Mononuclear cell (primary cell): ENCODE data around the gene INHBC. TPM values are rescaled to one million over a fixed set of nuclear protein-coding genes. Genes with fewer than 3 reads are reported as not detected.
"Not testable (repeated sequence)": the region's sequence is repeated elsewhere in the genome, so short reads cannot be mapped to it uniquely, and the experiment has no call there.

Experiments
- H3K27me3 ChIP-seq: 2 replicates; pipeline ENCODE4 v1.6.0; 2011; ENCODE audit warnings: low read length, control low read depth; ENCODE audit not compliant: insufficient read depth
- H3K4me1 ChIP-seq: 2 replicates; pipeline ENCODE4 v1.5.1; 2011; ENCODE audit warnings: mild to moderate bottlenecking, low read length, control low read depth; ENCODE audit not compliant: insufficient read depth
- H3K4me3 ChIP-seq: 2 replicates; pipeline ENCODE4 v1.5.1; 2011; ENCODE audit warnings: mild to moderate bottlenecking, low read length, moderate library complexity
- H3K9me3 ChIP-seq: 2 replicates; pipeline ENCODE4 v1.5.1; 2011; ENCODE audit warnings: low read depth, mild to moderate bottlenecking, control low read depth, low read length
- total RNA-seq: library from RNA; depleted of rRNA; stranded (reverse); fragments of >200 nt; gene quantifications from one replicate; pipeline ENCODE4 v1.2.3, GENCODE V29; 2012

INHBC gene
- total RNA-seq, 1 donor = 0.10 TPM

DNA sequence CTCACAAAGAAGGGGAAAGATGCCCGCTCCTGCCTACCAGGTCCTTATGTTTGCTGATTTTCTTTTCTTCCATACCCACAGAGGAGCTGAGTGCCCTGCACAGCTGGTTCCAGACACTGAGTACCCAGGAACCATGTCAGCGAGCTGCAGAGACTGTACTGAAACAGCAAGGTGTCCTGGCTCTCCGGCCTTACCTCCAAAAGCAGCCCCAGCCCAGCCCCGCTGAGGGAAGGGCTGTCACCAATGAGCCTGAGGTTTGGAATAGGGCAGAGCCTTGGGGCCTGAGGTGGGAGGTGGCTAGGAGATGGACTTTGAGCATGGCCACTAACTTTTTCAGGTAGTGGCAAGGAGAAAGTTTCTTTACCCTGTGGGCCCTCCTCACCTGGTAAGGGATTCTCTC, 55.5 kb downstream of the INHBC start:
- no peak overlapping the region for H3K4me3 ChIP-seq
- H3K4me1 ChIP-seq = peaks cover 18% of the 10 kb centered on the region
- no peaks in the 10 kb centered on the region for H3K9me3 ChIP-seq
- H3K27me3 ChIP-seq = no peaks in the 10 kb centered on the region

DNA sequence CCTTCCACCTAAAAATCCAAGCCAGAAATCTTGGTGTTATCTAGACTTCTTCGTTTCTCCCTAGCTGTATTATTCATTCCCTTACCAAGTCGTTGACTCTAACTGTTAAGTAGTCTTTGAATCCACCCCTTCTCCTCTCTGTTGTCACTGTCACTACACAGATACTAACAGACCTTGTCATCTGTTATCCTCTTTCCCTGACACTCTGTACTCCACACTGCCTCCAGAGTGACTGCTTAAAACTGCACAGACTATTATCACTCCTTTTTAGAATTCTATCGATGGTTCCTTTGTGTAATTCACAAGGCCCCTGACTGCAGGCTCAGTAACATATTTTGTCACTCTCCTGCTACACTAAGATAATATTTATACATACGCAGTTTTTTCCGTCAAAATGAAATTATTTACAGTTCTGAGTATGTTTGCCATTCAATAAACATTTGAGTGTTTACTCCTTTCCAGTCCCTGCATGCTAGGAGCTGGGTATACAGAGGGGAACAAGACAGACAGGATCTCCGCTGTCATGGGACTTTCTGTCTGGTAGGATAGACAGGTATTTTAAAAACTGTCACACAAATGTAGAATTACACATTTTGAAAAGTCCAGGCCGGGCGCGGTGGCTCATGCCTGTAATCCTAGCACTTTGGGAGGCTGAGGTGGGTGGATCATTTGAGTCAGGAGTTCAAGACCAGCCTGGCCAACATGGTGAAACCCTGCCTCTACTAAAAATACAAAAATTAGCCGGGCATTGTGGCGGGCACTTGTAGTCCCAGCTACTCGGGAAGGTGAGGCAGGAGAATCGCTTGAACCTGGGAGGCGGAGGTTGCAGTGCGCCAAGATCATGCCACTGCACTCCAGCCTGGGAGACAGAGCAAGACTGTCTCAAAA, 57.1 kb downstream of the INHBC start:
- Histone ChIP-seq H3K4me3 (no peak overlapping the region), H3K9me3 (no peaks in the 10 kb centered on the region), H3K27me3 (no peaks in the 10 kb centered on the region), H3K4me1 (peaks cover 18% of the 10 kb centered on the region)

DNA sequence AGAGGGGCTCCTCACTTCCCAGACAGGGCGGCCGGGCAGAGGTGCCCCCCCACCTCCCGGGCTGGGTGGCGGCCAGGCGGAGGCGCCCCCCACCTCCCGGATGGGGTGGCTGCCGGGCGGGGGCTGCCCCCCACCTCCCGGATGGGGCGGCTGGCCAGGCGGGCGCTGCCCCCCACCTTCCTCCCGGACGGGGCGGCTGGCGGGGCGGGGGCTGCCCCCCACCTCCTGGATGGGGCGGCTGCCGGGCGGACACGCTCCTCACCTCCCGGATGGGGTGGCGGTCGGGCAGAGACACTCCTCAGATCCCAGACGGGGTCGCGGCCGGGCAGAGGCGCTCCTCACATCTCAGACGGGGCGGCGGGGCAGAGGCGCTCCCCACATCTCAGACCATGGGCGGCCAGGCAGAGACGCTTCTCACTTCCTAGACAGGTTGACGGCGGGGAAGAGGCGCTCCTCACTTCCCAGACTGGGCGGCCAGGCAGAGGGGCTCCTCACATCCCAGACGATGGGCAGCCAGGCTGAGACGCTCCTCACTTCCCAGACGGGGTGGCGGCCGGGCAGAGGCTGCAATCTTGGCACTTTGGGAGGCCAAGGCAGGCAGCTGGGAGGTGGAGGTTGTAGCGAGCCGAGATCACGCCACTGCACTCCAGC, 60.6 kb downstream of the INHBC start:
- H3K9me3 ChIP-seq, H3K27me3 ChIP-seq, H3K4me1 ChIP-seq: not testable (repeated sequence)

DNA sequence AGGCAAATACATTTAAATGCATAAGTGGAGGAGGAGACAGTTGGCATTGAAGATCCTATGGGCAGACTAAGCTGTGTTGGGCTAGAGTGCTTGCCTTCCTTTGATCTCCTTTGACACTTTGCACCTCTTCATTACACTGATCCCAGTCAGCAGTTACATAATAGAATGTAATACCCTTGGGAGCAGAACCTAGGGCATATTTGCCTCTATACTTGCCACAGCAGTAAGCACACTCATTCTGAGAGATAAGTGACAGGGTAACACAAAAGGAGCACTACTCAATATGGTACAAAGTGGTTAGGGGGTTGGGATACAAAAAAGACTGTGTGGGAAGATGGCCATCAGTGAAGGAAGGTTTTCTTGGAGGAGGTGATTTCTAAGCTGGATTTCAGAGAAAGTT, 62.2 kb downstream of the INHBC start:
- no peak overlapping the region for H3K4me3 ChIP-seq
- H3K27me3 ChIP-seq = no peaks in the 10 kb centered on the region
- no peaks in the 10 kb centered on the region for H3K4me1 ChIP-seq
- no peaks in the 10 kb centered on the region for H3K9me3 ChIP-seq

More for the DNA sequence above, 60.6 kb downstream of the INHBC start:
- H3K4me3 ChIP-seq = not testable (repeated sequence)

DNA sequence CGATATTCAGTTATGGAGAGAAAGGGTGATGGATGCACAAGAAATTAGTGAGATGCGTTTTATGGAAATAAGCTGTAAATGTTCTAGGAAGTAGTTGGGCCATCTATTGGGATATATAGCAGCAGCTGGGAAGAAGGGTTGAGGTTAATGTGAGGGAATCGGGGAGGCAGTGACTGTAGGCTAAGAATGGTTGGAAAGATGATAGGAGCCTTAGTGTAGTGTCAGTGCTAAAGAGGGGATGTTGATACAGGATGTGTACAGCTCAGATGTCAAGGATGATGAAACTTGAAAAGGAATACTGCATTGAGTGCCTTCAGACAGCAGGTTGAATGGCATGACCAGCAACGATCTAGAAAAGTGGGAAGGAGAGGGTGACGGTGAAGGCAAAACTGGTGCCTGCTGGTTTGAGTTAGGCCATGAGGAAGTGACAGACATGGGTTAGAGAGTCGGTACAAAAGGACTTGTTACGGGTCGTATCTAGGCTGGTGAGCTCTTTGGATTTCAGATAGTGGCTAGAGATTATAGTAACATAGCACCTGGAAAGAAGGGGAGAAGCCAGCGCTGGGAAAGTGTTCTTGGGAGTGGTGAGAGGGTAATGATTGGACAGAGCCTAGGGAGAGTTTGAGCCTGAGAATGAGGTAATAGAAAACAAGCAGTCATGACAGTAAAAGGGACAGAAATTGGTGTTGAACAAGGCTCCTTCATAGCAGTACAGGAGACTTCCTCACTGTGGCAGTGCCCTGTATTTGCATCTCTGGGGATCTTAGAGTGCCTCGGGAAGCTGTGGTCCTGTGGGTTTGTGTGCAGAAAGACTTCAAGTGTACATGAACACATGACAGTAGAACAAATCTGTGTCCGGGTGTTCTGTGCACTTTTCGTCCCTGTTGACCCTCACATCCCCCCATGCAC, 62.9 kb downstream of the INHBC start:
- Histone ChIP-seq H3K9me3 (no peaks in the 10 kb centered on the region), H3K27me3 (no peaks in the 10 kb centered on the region)

DNA sequence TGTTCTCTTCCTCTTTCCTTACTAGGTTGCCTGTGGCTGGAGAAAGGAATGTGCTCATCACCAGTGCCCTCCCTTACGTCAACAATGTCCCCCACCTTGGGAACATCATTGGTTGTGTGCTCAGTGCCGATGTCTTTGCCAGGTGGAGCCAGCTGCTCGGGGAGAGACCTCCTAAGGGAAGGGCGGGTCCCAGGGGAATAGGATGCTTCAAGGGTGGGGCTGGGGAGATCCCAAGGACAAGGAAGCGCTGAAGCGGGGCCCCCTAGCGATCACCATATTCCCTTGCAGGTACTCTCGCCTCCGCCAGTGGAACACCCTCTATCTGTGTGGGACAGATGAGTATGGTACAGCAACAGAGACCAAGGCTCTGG, 63.5 kb downstream of the INHBC start:
- Histone ChIP-seq H3K4me3 (no peak overlapping the region), H3K4me1 (no peaks in the 10 kb centered on the region), H3K9me3 (no peaks in the 10 kb centered on the region), H3K27me3 (no peaks in the 10 kb centered on the region)

More for the DNA sequence above, 62.9 kb downstream of the INHBC start:
- Histone ChIP-seq H3K4me3 (no peak overlapping the region), H3K4me1 (no peaks in the 10 kb centered on the region)

DNA sequence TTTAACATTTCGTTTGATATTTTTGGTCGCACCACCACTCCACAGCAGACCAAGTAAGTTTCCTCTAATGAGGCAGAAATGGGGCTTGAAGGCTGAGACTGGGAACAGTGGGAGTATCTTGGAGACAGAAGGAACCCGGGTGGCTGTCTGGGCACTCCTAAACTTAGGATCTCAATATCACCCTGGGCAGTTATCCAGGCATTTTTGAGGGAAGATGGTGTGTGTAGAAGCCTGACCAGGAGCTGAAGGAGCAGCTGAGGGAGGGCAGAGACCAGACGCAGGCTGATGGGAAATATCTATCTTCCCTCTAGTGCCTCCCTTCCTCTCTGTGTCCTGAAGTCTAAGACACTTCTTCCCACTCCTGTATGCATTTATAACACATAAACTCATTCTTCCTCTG, 64.0 kb downstream of the INHBC start:
- Histone ChIP-seq H3K4me1 (no peaks in the 10 kb centered on the region), H3K27me3 (no peaks in the 10 kb centered on the region)

DNA sequence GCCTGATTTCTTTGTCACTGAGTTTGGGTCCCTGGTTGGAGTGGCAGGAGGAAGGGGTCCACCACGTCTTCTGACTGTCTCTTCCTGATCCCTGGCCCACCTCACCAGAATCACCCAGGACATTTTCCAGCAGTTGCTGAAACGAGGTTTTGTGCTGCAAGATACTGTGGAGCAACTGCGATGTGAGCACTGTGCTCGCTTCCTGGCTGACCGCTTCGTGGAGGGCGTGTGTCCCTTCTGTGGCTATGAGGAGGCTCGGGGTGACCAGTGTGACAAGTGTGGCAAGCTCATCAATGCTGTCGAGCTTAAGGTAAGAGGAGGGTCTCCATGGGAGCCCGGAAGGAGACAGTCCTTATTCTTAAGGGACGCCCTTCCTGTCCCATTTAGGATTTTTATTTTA, 65.6 kb downstream of the INHBC start:
- Histone ChIP-seq H3K4me3 (no peak overlapping the region), H3K9me3 (no peaks in the 10 kb centered on the region), H3K27me3 (no peaks in the 10 kb centered on the region), H3K4me1 (no peaks in the 10 kb centered on the region)

More for the DNA sequence above, 64.0 kb downstream of the INHBC start:
- Histone ChIP-seq H3K9me3 (no peaks in the 10 kb centered on the region), H3K4me3 (no peak overlapping the region)

Other genes starting within 250 kb of the INHBC start
- gene NXPH4, start 218.0 kb upstream of the INHBC start, total RNA-seq = not detected
- gene SHMT2, start 205.1 kb upstream of the INHBC start, total RNA-seq = 50.6 TPM
- gene STAC3, start 183.6 kb upstream of the INHBC start, total RNA-seq = 3.1 TPM
- gene R3HDM2, start 3.7 kb upstream of the INHBC start, total RNA-seq = 31.3 TPM
- not detected for gene INHBE, start 20.5 kb downstream of the INHBC start, total RNA-seq
- 0.10 TPM for gene GLI1, start 25.0 kb downstream of the INHBC start, total RNA-seq
- gene ARHGAP9, start 45.1 kb downstream of the INHBC start, total RNA-seq = 77.6 TPM
- 90.3 TPM for gene MARS1, start 53.3 kb downstream of the INHBC start, total RNA-seq
- gene DDIT3, start 85.7 kb downstream of the INHBC start, total RNA-seq = 130 TPM
- 10.6 TPM for gene MBD6, start 88.0 kb downstream of the INHBC start, total RNA-seq
- gene DCTN2, start 112.4 kb downstream of the INHBC start, total RNA-seq = 52.2 TPM
- 0.21 TPM for gene KIF5A, start 115.3 kb downstream of the INHBC start, total RNA-seq
- gene PIP4K2C, start 156.4 kb downstream of the INHBC start, total RNA-seq = 26.0 TPM
- 12.6 TPM for gene DTX3, start 170.0 kb downstream of the INHBC start, total RNA-seq
- gene ARHGEF25, start 176.7 kb downstream of the INHBC start, total RNA-seq = 0.31 TPM
- under 0.01 TPM for gene B4GALNT1, start 198.4 kb downstream of the INHBC start, total RNA-seq